Activated CD8-positive, alpha-beta memory T cell treated with anti-CD3 and anti-CD28 coated beads for 24 hours (primary cell): ENCODE results near the gene CLK3.

Experiments used
- DNase-seq: peaks from one replicate; pipeline ENCODE4 v3.0.0-alpha.2; 2020

The CLK3 gene

GRCh38 chr15:74603789-74604705 lies 11.6 kb upstream of the CLK3 start:
- DNase-seq = no peak

GRCh38 chr15:74604983-74605794 lies 10.4 kb upstream of the CLK3 start:
- DNase-seq = no peak

GRCh38 chr15:74605795-74606150 lies 9.9 kb upstream of the CLK3 start:
- no peak for DNase-seq

DNA sequence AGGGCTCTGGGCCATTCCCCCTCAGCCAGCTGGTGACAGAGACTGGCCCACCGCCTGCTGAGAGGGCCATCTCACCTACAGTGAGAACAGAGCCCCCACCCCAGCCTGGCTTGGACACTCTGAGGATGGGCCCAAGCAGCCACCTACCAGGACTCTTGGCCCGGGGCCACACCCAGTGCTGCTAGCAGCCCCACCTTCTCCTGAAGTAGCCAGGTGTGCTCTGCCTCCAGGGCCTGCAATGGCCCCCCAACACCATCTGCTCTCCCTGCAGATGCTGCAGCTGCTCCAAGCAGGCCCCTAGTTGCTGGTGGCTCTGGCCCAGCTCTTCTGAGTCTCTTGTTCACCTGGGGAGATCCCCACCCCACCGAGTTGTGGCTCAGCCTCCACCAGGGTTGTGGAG lies 6.8 kb upstream of the CLK3 start:
- no peak for DNase-seq

GRCh38 chr15:74609938-74610301 lies 5.7 kb upstream of the CLK3 start:
- DNase-seq = no peak

GRCh38 chr15:74610302-74610951 lies 5.2 kb upstream of the CLK3 start:
- DNase-seq = no peak

- DNase-seq = no peak
Measured at GRCh38 chr15:74611341-74611740, 4.3 kb upstream of the CLK3 start.

DNA sequence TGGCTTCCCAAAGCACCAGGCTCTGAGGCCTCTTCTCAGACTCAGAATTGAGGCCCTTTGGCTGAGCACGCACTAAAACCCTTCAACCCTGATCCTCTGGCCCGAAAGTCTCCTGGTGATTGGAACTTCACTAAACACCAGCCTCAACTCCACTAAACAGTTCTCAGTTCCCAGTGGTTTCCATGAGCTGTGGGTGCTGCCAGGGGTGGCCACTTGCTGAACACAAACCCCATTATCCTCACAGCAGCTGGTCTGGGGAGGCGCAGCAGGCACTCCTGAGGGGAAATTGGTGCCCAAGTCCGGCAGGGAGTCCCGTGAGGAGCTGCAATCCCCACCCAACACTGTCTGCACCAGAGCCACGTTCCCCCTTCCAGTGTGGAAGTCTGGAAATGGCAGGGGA lies 3.8 kb upstream of the CLK3 start:
- no peak for DNase-seq

DNA sequence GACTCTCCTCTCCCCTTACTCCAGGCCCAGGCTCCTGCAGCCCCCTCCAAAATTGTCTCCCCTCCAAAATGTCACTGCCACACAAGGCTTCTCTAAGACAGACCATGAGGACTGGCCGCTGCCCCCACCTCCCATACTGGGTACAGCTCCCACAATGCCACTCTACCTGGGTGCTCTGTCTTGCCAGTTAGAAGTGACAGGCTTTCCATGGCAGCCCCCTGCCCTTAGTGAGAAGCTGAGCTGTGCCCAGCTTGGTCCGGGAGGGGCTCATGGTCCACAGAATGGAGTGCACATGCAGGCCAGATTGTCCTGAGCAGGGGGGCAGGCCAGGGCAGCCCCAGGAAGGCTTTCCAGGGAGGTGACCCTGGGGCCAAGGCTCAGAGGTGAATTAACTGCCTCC lies 3.0 kb upstream of the CLK3 start:
- no peak for DNase-seq

GRCh38 chr15:74613089-74613952 lies 2.3 kb upstream of the CLK3 start:
- DNase-seq = no peak

DNA sequence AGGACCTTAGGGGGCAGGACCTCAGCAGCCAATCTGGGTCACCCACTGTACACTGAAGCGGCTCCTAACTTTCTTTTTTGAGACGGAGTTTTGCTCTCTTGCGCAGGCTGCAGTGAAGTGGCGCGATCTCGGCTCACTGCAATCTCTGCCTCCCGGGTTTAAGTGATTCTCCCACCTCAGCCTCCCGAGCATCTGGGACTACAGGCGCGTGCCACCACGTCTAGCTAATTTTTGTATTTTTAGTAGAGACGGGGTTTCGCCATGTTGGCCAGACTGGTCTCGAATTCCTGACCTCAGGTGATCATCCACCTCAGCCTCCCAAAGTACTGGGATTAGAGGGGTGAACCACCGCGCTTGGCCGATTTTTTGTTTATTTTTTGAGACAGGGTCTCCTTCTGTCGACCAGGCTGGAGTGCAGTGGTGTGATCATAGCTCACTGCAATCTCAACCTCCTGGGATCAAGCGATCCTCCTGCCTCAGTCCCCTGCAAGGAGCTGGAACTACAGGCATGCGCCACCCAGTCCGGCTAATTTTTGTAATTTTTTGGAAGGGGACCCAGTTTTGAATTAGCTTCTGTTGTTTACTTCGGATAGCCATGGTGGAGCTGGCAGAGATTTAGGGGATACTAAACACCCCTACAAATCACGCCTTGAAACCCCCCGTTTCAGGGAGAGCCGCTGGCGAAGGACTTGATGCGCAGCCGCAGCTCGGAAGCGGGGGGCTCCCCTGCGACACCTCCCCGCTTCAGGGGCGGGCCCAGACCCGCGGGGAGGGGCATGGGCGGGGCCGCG lies 1.5 kb upstream of the CLK3 start:
- DNase-seq = no peak

- peak; percentile 95 for DNase-seq
Measured at GRCh38 chr15:74614744-74615507, 710 bp upstream of the CLK3 start.

GRCh38 chr15:74616366-74616939 lies 817 bp downstream of the CLK3 start:
- DNase-seq = peak; percentile 79

- DNase-seq = no peak
Measured at GRCh38 chr15:74616996-74617395, 1.4 kb downstream of the CLK3 start.

GRCh38 chr15:74618841-74619596 lies 3.4 kb downstream of the CLK3 start:
- no peak for DNase-seq

DNA sequence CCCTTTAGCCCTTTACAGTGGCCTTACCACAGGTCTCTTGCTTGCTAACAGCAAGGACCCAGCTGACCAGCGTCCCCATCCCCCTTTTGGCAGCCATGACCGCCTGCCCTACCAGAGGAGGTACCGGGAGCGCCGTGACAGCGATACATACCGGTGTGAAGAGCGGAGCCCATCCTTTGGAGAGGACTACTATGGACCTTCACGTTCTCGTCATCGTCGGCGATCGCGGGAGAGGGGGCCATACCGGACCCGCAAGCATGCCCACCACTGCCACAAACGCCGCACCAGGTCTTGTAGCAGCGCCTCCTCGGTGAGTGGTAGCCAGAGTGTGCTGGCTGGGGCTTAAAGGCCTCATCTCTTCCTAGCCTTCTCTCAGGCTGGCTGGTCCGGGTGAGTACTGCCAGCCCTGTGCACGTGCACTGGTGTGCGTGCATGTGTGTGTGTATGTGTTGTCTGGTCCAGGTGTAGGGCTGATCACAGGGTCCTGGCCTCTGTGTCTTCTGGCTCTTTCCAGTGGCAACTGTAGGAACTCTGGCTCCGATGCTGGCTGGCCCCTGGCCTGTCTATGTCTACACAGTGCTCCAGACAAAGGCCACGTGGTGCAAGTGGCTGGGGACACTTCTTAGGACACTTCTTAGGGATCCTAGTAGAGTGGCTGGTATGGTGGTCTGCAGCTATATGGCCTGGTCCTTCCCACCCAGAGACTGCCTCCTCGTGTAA lies 4.4 kb downstream of the CLK3 start:
- no peak for DNase-seq

DNA sequence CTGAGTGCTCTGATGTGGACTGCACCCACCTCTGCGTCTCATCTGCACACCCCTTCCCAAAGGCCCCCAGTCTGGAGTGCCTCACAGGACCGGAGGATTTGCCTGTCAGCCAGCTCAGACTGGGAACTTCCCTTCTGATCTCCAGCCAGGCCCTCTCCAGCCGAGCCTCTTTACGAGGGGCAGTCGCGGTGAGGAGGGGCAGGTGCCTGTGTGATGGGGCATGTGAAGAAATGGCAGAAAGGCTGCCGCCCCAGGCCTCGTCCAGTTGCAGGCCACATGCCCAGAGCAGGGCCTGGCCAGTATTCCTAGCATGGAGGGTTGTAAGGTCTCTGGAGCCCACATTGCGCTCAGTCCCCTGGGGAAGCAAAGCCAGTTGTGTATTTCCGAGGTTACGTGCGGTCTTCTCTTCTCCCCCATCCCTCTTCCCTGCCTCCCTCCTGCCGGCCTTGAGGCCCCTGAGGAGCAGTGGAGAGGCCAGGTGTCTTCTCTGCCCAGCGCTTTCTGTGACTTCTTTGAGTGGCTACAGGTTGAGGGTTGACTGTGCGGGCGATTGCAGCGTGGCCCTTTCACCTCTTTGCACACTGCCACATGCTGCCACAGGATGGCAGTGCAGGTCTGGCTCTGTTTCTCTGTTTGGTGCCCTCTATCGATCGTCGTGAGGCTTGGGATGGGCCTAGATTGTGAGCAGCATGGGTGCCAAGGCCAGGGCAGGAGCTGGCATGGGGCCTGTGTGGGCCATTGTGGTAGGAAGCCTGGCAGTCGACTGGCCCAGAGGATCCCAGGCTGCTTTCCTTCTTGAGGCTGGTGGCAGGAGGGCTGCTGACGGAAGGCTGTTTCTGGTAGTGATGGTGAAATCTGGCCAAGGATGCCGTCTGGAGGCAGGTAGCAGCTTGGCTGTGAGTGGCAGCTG lies 5.3 kb downstream of the CLK3 start:
- peak; percentile 86 for DNase-seq

GRCh38 chr15:74621546-74621920 lies 5.9 kb downstream of the CLK3 start:
- no peak for DNase-seq
